GM12878 (cell line): Measurements from ENCODE around the gene RAP1A.

Experiments
- CHD1 ChIP-seq: IDR thresholded peaks from 2 replicates; pipeline ENCODE4 v1.6.1; 2012; ENCODE audit warnings: low read depth, low read length, improper control_type of control experiment
- EZH2 ChIP-seq: IDR thresholded peaks from 2 replicates; pipeline ENCODE4 v1.6.1; 2012; ENCODE audit warnings: low read depth, mild to moderate bottlenecking, control low read depth, inconsistent platforms, low read length, borderline replicate concordance; ENCODE audit not compliant: control insufficient read depth
- POLR2AphosphoS5 ChIP-seq: IDR thresholded peaks from 2 replicates; pipeline ENCODE4 v1.6.1; 2011; ENCODE audit warnings: mild to moderate bottlenecking, low read length, inconsistent platforms
- REST ChIP-seq: IDR thresholded peaks from 2 replicates; pipeline ENCODE4 v1.6.1; 2012; ENCODE audit warnings: mild to moderate bottlenecking, low read depth, low read length

- TF ChIP-seq REST (no peak), POLR2AphosphoS5 (no peak), CHD1 (no peak), EZH2 (no peak)
These were observed 52.7 kb downstream of the RAP1A start for GRCh38 chr1:111672331-111672730.
